Stimulated activated CD4-positive, alpha-beta T cell treated with anti-CD3 and anti-CD28 coated beads, Interleukin-4, amount 100 ng/mL, for 1 hour (primary cell): ENCODE measurements around the gene RNH1.
A peak's percentile ranks its signal among the peaks of the same experiment; 100 is the strongest.

ENCODE experiments used
- DNase-seq: peaks from one replicate; pipeline ENCODE4 v3.0.0-alpha.2; 2020

The RNH1 gene

GRCh38 chr11:536841-537621 lies 30.0 kb upstream of the RNH1 start, which contains the start of gene LRRC56:
Gene LRRC56 (plus strand): TSS chr11:537527. CDS start chr11:540685, 3,158 bp downstream.
- DNase-seq = peak; percentile 90

GRCh38 chr11:535519-536454 lies 28.7 kb upstream of the RNH1 start, which contains the start of gene HRAS:
Gene HRAS (minus strand): TSS chr11:535576.
- DNase-seq = peak; percentile 95

DNA sequence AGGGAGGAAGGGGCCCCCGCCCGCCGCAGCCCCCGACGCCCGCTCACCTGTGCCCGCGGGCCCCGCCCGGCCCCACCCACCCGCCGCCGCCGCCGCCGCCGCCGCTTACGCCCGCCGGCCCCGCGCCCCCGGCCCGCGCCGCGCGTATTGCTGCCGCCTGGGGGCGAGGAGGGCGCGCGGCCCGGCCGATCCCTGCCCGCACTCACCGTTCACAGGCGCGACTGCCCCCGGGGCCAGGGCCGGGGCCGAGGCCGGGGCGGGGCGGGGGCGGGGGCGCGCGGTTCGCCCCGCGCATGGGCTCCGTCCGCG lies 28.1 kb upstream of the RNH1 start:
- DNase-seq = no peak

GRCh38 chr11:534396-535209 lies 27.6 kb upstream of the RNH1 start:
- DNase-seq = no peak

GRCh38 chr11:533586-534395 lies 26.7 kb upstream of the RNH1 start:
- DNase-seq = no peak

GRCh38 chr11:532986-533585 lies 26.0 kb upstream of the RNH1 start:
- DNase-seq = no peak

- DNase-seq = no peak
Observed at GRCh38 chr11:532527-532985, 25.5 kb upstream of the RNH1 start.

DNA sequence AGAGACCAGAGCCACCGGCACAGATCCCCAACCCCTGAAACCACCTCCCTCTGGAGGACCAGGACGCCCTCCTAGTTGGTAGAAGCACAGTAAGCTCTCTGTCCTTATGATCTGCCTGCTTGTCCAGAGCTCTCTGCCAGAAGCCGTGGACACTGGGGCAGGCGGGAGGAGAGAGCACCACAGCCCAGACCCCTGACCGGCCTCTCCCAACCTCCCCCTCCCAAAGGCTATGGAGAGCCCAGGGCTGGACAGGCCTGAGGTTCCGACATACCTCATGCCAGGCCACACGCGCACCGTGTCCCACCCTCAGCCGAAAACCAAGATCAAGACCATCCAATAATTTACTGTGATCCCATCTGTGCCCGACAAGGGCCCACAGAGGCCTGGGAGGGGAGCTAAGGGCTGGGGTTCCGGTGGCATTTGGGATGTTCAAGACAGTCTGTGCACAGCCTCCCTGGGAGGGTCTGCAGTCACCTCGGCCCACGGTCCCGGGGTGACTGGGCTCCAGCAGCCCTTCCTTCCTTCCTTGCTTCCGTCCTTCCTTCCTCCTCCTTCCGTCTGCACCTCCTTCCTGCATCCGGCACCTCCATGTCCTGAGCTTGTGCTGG lies 25.0 kb upstream of the RNH1 start:
- no peak for DNase-seq

DNA sequence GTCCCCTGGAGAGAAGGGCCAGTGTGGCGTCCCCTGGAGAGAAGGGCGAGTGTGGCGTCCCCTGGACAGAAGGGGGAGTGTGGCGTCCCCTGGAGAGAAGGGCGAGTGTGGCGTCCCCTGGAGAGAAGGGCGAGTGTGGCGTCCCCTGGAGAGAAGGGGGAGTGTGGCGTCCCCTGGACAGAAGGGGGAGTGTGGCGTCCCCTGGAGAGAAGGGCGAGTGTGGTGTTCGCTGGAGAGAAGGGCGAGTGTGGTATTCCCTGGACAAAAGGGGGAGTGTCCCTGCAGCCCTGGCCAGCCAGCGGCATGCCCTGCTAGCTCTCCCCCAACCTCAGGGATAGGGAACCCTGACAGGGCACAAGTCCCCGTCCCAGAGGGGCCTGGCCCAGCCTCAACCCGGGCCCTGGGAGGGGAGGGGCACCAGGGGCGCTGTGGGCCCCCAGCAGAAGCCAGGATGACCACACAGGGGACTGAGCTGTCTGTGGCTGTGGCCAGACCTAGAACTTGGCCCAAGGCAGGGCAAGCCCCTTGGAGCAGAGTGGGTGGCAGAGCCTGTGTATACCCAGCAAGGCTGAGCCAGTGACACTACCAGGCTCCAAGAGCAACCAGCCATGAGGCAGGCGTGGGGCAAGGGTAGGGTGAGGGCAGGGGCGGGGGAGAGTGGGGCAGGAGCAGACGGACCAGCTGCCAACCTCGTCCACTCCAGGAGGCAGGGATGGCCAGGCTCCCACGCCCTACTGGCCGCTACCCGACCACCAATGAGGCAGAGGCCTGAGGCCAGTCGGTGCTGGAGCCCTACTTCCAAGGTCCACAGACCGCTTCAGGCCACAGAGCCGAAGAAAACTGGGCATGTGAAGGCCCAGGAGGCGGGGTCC lies 24.2 kb upstream of the RNH1 start:
- DNase-seq = no peak

DNA sequence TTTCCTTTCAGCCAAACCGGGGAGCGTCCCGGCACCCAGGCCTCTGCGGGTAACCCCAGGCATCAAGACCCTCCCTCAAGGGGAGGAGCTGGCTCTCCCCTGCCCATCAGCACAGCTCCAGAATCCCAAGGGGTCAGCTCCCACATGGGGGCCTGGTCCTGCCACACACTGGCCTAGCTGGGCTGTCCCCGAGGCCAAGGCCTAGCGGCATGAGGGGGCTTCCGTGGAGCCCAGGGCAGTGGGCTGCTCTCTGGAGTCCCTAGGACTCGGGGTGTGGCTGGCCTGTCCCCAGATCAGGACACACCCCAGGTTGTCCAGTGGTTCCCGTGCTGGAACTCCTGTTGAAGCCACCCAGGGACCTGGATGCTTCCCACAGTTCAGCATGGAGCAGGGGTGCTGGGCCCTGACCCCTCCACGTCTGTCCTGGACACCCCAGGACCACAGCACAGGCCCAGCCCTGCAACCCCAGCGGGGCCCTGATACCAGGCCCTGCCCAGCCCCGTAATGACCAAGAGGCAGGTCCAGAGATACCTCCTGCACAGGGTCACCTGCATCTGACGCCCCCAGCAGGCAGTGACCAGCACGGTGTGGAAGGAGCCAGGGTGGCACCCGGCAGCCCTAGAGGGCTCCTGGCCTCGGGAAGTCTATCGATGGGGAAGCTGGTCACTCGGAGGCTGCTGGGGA lies 22.8 kb upstream of the RNH1 start:
- DNase-seq = no peak

DNA sequence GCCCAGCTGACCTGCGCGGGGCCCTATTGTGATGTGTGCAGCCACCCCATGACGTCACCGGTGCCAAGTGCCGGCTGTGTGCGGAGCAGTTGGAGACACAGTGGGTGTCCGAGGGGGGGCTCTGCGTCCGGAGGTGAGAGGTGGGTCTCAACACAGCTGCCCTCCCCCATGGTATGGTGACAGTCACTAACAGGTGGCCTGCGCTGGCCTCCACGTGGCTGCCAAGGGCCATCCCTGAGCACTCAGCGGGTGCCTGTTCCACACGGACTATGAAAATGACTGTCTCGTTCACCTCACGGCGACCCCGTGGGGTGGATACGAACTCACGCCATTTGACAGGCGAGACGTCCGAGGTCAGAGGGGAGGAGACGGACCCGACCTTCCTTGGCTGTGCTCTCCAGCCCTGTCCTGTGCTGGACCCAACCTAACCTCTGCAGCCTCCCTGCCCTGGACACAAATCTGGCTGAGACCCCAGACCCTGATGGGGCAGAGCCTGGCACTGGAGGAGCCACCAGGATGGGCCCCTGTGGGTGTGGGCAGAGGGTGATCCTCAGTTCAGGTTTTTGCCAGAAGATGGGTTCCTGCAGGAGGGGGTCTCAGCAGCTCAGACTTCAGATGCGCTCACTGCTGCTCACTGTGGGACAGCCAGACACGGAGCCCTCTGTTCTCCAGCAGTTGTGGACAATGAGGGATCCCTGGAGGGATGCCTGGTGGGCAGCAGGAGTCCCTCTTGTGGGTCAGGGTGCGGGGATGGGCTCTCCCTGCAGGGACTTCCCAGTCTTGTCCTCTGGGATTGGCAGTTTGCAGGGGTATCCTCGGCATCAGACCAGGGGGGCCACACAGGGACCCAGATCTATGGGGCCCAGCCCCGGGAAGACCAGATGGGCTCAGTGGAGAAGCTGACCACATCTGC lies 22.0 kb upstream of the RNH1 start:
- no peak for DNase-seq

DNA sequence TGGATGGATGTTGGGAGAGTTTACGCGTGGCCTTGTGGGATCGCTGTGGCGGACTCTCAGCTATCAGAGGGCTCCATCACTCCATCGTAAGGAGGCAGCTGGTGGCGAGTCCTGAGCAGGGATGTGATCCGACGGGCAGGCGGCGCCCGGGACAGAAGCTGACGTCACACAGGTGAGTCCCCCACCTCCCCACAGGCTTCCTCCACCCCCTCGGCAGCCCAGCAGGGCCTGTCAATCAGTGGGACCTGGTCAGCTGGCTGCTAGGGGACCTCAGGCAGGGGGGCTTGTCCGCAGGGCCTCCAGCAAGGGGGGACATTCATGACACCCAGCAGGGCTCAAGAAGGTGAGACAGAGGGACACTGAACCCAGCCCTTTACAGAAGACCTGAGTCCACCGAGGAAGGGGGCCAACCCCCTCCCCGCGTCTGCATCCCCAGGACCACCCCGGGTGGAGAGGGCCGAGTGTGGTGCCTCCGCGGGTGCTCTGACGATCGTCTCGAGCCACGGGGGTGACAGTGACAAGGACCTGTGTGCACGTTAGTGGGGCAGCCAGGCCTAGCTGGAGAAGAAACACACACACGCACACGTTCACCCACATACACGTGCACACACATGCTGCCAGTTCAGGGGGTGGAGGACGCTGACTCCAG lies 21.2 kb upstream of the RNH1 start:
- no peak for DNase-seq

- no peak for DNase-seq
Observed at GRCh38 chr11:526192-526591, 19.1 kb upstream of the RNH1 start.

DNA sequence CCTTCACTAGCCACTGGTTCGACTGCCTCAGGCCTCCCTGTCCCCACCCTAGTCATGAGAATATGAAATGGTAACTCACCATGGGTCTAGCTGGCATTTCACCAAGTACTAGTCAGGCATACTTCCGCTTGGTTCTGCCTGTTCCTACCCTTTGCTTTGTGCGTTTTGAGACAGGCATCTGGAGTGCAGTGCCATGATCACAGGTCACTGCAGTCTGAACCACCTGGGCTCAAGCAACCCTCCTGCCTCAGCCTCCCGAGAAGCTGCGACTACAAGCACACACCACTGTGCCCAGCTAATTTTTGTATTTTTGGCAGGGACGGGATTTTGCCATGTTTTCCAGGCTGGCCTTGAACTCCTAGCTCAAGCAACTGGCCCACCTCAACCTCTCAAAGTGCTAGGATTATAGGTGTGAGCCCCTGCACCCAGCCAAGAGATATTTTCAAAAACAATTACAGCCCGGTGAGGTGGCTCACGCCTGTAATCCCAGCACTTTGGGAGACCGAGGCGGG lies 14.2 kb upstream of the RNH1 start:
- no peak for DNase-seq

- no peak for DNase-seq
Observed at GRCh38 chr11:520428-521176, 13.6 kb upstream of the RNH1 start.

DNA sequence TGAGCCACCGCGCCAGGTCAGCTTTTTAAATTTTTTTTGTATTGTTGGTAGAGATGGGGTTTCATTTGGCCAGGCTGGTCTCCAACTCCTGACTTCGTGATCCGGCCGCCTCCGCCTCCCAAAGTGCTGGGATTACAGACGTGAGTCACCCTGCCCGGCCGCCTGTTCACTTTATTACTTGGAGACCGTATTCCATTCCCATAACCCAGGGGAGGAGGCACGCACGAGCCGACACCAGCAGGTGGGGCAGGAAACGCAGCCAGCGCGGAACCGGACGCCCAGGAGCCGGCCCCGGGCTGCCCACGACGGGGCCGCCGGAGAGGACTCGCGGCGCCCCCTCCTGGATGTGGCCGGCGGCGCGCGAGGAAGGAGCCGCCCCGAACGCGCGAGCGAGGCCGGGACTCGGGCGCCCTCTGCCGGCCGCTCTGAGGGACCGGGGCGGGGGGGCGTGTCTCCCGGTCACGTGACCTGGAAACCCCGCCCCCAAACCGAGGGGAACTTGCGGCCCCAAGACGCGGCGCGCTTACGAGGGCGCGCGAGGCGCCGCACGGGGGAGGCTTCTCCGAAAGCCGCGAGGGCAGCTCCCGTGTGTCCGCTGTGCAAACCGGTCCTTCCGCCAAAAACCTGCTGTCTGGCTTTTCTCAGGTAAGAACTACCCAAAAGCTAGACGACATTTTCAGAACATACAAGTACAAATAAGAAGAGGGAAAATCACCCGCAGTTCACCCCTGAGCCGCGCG lies 11.6 kb upstream of the RNH1 start:
- DNase-seq = peak; percentile 86
